ENCODE data around the gene SMAD5. TPM values are rescaled to one million over a fixed set of nuclear protein-coding genes. Genes with fewer than 3 reads are reported as not detected.

The SMAD5 gene
- 93.6 and 179 TPM in 2 replicates for total RNA-seq (2014; rRNA removed; shearing (Covaris generic))

DNA sequence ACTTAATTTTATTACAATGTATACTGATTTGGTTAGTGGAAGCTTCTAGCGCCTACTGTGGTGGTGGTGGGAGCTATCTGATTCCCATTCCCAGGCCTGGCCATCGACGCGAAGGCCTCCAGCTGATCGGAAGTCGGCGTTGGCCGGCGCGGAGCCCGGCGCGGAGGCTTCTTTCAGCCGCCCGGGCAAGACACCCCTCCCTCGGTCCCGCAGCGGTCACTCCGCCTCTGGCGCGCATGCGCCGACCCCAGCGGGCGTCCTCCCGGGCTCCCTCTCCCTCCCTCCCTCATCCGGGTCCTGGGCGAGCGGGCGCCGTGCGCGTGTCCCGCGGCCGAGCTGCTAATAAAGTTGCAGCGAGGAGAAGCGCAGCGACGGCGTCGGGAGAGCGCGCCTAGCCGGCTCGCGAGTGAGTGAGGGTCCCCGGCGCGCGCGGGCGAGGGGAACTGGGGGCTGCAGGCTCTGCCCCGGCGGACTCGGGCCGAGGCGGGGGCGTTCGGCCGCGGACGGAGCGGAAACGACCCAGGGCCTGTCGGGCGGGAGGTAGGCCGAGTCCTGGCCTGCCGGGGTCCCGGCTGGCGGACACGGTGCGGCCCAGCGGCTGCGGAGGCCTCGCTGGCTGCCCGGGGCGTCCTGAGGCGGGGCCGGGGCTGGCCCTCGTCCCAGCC lies at the start of gene SMAD5:
Gene SMAD5 (plus strand): TSS at position 289 of the 665 bp plus-strand sequence. CDS start 20,916 bp downstream, outside the sequence.
- H3K4me1 ChIP-seq (replicated peaks) = peaks cover 18% of the 10 kb centered on the region
- H3K36me3 ChIP-seq = peaks cover 13% of the 10 kb centered on the region
- H3K4me3 ChIP-seq = peak within 1 kb of the TSS; percentile 90
- H3K9me3 ChIP-seq (replicated peaks) = no peaks in the 10 kb centered on the region
- H3K27me3 ChIP-seq (replicated peaks) = 0 out of 2 replicates have a peak, but pooled peaks cover 5% of the 10 kb centered on the region
- DNase-seq (ENCODE audit: low read depth in 1 of 2, low spot score in 2 of 2) = peak; percentile 99
- H3K27ac ChIP-seq = peak within 1 kb of the TSS; percentile 76

DNA sequence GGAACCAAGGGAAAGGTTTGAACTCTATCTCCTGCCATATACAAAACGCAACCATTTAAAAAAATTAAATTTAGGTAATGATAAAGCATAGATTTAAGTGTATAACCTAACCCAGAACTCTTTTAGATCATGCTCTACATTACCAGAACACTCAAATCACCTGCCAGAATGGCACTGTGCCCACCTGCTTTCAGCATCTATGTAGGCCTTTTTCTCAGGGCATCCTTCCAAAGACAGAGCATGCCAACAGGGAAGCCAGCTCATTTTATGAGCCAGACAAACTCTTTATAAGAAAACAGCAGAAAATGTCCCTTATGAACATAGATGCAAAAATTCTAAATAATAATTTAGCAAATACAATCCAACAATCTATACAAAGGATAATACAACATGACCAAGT lies 47.9 kb upstream of the SMAD5 start:
- Histone ChIP-seq H3K4me3 (no peak overlapping the region), H3K4me1 (replicated peaks) (peaks cover 21% of the 10 kb centered on the region), H3K27me3 (replicated peaks) (0 out of 2 replicates have a peak, but pooled peaks cover 7% of the 10 kb centered on the region), H3K9me3 (replicated peaks) (no peaks in the 10 kb centered on the region), H3K27ac (no peak overlapping the region), H3K36me3 (no peaks in the 10 kb centered on the region)
- peak in 1 of 2 experiments; percentile 18 for DNase-seq (ENCODE audit: low read depth in 1 of 2, low spot score in 2 of 2)

DNA sequence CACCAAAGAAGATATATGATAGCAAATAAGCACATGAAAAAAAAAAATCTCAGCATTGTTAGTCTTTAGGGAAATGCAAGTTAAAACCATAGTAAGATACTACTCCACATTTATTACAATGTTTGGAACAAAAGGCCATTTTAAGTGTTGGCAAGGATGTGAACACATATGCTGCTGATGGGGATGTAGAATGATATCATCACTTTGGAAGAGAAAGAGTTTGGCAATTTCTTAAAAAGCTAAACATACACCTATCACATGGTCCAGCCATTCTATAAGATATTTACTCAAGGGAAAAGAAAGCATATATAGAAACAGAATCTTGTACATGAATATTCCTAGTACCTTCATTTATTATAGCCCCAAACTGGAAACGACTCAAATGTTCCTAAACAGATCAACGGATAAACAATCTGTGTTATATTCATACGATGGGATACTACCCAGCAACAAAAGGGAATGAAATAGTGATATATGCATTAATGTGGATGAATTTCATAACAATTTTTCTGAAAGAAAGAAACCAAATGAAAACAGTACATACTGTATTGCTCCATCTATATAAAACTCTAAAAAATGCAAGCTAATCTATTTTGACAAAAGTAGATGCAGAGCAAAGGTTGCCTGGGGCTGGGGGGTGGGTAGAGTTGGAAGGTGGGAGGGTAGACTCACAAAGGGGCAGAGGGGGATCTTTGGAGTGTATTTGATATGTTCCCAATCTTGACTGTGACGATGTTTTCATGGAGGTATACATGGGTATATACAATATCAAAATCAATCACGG lies 45.7 kb upstream of the SMAD5 start:
- H3K4me3 ChIP-seq = no peak overlapping the region
- H3K36me3 ChIP-seq = no peaks in the 10 kb centered on the region
- H3K4me1 ChIP-seq (replicated peaks) = peaks cover 13% of the 10 kb centered on the region
- H3K9me3 ChIP-seq (replicated peaks) = no peaks in the 10 kb centered on the region
- DNase-seq (ENCODE audit: low read depth in 1 of 2, low spot score in 2 of 2) = no peak
- no peak overlapping the region for H3K27ac ChIP-seq
- 0 out of 2 replicates have a peak, but pooled peaks cover 7% of the 10 kb centered on the region for H3K27me3 ChIP-seq (replicated peaks)

DNA sequence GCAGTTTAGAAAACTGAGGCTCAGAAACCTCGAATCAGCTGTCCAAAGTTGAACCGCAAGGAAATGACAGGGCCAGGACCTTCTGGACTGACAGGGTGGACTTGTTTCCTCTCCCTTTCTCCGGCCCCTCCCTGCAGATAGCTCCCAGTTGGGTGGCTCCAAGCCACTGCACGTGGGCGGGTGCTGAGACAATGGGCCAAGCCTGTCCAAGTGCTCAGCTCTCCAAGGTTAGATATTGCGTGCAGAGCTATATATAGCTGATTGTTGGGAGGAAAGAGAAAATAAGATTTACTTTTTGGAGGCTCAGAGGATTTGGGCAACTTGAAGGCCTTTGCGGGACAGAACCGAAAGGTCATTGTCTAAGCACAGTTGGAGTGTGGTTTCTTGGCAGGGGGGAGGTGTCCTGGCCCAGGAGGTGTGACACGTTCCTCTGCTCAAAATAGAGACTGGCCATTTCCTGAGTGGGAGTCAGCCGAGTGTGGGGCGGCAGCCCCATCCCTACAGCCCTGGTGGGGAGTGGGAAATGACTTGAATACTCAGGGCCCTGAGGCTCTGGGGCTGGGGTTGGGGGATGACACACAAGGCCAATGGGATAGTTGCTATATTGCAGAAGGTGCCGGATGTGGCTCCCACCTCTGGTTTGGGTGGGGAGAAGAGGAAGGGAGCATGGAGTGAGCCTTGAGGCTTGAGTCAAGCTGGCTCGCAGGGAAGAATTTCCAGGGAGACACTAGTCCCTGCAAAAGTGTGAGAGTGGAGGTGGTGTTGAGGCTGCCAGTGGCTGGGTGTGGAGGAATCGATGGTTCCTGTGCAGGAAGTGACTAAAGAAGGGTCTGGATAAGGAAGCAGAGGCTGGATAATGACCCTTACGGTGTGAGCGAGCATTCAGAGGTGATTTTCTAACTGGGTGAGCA lies 44.4 kb upstream of the SMAD5 start:
- Histone ChIP-seq H3K27me3 (replicated peaks) (0 out of 2 replicates have a peak, but pooled peaks cover 4% of the 10 kb centered on the region), H3K4me1 (replicated peaks) (peaks cover 8% of the 10 kb centered on the region), H3K36me3 (no peaks in the 10 kb centered on the region), H3K27ac (no peak overlapping the region), H3K4me3 (no peak overlapping the region), H3K9me3 (replicated peaks) (no peaks in the 10 kb centered on the region)
- DNase-seq (ENCODE audit: low read depth in 1 of 2, low spot score in 2 of 2) = peak; percentile 33 to 54

DNA sequence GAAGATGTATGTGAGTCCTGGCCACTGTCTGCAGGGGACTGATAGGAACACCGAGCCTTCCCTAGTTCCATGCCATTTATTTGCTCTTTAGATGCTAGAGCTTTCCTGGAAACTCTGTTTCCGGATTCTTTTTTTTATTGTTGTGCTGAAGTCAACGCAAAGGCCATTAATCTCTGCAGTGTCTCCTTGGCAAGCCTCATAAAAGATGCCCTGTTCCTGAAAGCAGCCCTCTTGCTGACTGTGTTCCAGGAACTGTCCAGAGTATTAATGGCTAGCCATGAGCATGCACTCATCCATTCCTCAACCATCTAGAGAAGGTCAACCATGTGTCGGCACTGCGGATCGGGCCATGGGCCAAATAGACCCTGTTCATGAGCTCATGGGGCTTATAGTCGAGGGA lies 42.9 kb upstream of the SMAD5 start:
- Histone ChIP-seq H3K36me3 (no peaks in the 10 kb centered on the region), H3K4me1 (replicated peaks) (peaks cover 8% of the 10 kb centered on the region), H3K27me3 (replicated peaks) (peaks cover 8% of the 10 kb centered on the region; the same call in 1 of the 2 replicates), H3K4me3 (no peak overlapping the region), H3K27ac (no peak overlapping the region), H3K9me3 (replicated peaks) (no peaks in the 10 kb centered on the region)
- peak in 1 of 2 experiments; percentile 19 for DNase-seq (ENCODE audit: low read depth in 1 of 2, low spot score in 2 of 2)

DNA sequence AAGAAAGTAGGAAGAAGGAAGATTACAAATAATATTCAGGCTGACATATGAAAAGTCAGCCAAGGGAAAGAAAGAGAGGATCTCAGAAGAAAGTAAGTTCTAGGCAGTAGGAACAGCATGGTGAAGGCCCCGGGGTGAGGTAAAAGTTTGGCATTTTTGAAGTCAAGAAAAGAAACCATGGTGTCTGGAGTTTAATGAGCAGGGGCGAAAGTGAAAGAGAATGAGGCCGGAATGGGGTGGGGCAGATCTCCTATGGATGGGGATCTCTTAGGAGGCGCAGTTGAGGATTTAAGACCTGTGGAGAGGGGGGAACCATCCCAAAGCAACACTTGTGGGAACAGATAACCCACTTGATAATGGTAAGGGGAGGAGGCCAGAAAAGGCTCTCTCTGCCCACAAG lies 42.3 kb upstream of the SMAD5 start:
- Histone ChIP-seq H3K36me3 (no peaks in the 10 kb centered on the region), H3K27ac (no peak overlapping the region), H3K4me3 (no peak overlapping the region), H3K9me3 (replicated peaks) (no peaks in the 10 kb centered on the region), H3K4me1 (replicated peaks) (peaks cover 8% of the 10 kb centered on the region), H3K27me3 (replicated peaks) (peaks cover 8% of the 10 kb centered on the region; the same call in 1 of the 2 replicates)
- DNase-seq (ENCODE audit: low read depth in 1 of 2, low spot score in 2 of 2) = peak in 1 of 2 experiments; percentile 37

DNA sequence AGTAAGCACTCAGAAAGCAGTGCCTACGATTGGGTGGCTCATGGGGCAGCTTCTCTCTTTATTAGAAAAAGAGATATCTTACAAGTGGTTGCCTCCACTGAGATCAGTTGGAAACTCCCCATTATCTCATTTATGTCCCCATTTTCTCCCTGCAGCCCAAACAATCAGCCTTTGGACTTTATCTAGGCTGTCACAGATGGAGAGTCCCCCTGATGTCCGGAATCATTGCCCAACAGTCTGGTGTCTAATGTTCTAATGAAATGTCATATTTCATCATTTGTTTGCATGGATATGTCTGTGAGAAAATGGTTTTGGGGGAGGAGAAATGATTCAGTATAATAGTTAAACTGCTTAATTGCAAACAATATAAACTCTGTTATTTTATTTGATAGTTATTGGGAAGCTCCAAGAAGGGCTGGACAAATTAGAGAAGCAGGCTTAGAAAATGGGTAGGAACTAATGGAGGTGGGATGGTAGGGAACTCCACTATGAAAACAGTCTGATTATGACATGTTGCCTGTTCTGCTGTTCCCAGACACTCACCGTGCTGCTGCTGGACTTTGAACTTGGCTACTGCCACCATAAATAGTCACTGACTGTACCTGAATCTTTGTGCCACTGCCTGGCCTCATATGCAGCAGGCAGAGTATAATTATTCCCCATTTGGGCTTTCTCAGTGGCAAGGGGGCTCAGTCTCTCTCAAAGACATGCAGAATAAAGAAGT lies 38.3 kb upstream of the SMAD5 start:
- no peak overlapping the region for H3K27ac ChIP-seq
- no peak for DNase-seq (ENCODE audit: low read depth in 1 of 2, low spot score in 2 of 2)
- no peaks in the 10 kb centered on the region for H3K9me3 ChIP-seq (replicated peaks)
- no peak overlapping the region for H3K4me3 ChIP-seq
- no peaks in the 10 kb centered on the region for H3K36me3 ChIP-seq
- no peaks in the 10 kb centered on the region for H3K4me1 ChIP-seq (replicated peaks)
- peaks cover 8% of the 10 kb centered on the region for H3K27me3 ChIP-seq (replicated peaks)

DNA sequence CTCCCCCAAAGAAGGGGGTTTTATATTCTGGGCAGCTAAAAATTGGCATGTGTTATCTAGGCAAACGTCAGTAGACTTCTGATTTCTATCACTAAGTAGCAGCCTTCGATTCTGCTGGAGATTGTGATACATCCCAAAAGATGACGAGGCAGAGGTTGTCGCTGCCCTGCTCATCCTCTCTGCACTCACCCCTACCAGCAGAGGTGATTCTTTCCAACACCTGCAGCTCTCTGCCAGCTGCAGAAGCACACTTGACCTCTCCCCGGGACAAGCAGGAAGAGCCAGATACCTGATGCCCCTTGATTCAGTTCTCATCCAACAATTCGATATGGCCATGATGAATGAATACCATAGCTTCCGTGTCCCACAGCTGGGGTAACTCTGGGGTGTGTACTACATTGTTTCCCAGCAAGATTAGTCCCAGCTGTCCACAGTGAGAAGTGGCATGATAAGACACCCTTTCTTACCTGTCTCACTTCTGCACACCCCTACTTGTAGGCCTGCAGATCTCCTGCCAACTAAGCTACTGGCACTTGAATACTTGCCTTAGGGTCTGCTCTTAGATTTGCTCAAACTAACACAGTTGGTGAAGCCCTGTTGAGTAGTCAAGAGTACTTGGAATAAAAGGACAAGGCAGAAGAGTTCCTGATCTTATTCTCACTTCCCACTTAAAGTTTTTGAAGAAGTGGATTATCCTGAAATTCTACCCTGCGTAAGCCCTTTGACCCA lies 37.6 kb upstream of the SMAD5 start:
- peaks cover 11% of the 10 kb centered on the region for H3K27me3 ChIP-seq (replicated peaks)
- no peak overlapping the region for H3K27ac ChIP-seq
- H3K4me1 ChIP-seq (replicated peaks) = no peaks in the 10 kb centered on the region
- no peaks in the 10 kb centered on the region for H3K9me3 ChIP-seq (replicated peaks)
- no peak overlapping the region for H3K4me3 ChIP-seq
- DNase-seq (ENCODE audit: low read depth in 1 of 2, low spot score in 2 of 2) = no peak
- H3K36me3 ChIP-seq = no peaks in the 10 kb centered on the region

DNA sequence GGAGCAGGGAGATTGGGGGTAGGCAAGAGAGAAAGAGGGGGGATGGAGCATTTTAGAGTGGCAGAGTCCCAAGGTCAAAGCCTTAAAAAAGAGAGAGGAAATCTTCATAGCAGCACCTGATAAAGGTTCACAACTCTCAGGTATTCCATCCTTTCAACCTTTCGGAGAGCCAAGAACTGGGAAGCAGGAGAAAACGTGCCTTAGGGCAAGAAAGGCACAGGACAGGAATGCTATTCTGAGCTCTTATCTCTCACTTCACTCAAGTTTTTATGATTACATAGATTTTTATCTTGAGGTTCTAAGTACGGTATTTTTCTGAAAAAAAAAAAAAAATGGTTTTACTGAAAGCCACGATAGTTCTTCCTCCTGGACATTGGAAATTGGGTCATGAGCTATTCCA lies 34.5 kb upstream of the SMAD5 start:
- Histone ChIP-seq H3K9me3 (replicated peaks) (no peaks in the 10 kb centered on the region), H3K27me3 (replicated peaks) (peaks cover 11% of the 10 kb centered on the region), H3K27ac (no peak overlapping the region), H3K4me1 (replicated peaks) (no peaks in the 10 kb centered on the region), H3K4me3 (no peak overlapping the region), H3K36me3 (no peaks in the 10 kb centered on the region)
- no peak for DNase-seq (ENCODE audit: low read depth in 1 of 2, low spot score in 2 of 2)

DNA sequence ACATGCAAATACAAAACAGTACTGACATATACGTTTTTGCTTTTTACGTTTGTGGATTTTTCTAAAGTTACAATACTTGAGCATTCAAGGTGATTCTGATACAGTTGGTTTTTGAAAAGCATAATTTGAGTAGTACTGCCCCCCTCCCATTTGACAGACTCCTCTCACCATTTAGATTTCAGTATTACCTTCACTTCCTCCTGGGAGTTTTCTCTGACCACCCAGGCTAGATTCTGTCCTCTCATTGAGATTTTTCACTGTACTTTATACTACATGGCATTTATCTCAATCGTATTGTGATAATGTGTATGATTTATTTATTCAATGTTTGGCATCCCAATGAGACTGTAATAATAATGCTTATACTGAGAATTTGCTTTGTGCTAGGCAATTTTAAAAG lies 32.8 kb upstream of the SMAD5 start:
- Histone ChIP-seq H3K27me3 (replicated peaks) (peaks cover 7% of the 10 kb centered on the region), H3K36me3 (no peaks in the 10 kb centered on the region), H3K4me1 (replicated peaks) (no peaks in the 10 kb centered on the region), H3K4me3 (no peak overlapping the region), H3K27ac (no peak overlapping the region), H3K9me3 (replicated peaks) (no peaks in the 10 kb centered on the region)
- no peak for DNase-seq (ENCODE audit: low read depth in 1 of 2, low spot score in 2 of 2)

DNA sequence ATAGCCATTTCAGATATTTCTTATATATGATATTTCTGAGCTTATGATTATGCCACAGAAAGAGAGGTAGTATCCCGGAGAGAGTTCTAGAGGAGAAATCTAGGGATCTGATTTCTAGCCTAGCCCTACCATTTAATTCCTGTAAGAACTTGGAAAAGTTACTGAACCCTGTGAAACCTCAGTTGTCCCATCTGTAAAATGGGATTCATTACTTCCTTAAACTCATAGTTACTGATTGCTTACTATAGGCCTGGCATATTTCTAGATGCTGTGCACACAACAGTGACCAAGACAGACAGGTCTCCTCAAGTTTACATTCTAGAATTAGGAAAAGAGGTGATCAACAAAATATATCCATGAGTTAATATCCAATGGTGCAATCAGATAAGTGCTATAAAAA lies 30.8 kb upstream of the SMAD5 start:
- no peak overlapping the region for H3K4me3 ChIP-seq
- H3K4me1 ChIP-seq (replicated peaks) = no peaks in the 10 kb centered on the region
- DNase-seq (ENCODE audit: low read depth in 1 of 2, low spot score in 2 of 2) = no peak
- no peaks in the 10 kb centered on the region for H3K9me3 ChIP-seq (replicated peaks)
- peaks cover 7% of the 10 kb centered on the region; the same call in 1 of the 2 replicates for H3K27me3 ChIP-seq (replicated peaks)
- H3K36me3 ChIP-seq = no peaks in the 10 kb centered on the region
- H3K27ac ChIP-seq = no peak overlapping the region

DNA sequence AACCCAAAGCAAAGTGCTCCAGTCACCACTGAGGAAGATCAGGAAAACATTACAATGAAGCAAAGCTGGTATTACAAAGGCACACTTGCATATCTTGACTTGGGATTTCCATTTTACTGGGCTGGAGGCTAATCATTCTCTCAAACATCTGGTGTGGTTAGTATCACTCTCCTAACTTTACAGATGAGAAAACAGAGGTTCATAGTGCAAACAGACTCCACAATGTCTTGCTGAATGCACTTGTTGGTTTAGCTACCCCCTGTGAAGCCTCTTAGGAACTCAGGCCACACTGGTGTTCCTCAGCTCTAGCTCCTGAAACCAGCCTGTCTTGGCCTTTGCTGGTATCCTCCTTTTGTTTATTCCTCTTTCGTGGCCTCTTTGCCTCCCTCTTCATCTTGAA lies 29.5 kb upstream of the SMAD5 start:
- no peak overlapping the region for H3K4me3 ChIP-seq
- H3K27ac ChIP-seq = no peak overlapping the region
- no peaks in the 10 kb centered on the region for H3K36me3 ChIP-seq
- H3K9me3 ChIP-seq (replicated peaks) = no peaks in the 10 kb centered on the region
- peaks cover 7% of the 10 kb centered on the region; the same call in 1 of the 2 replicates for H3K27me3 ChIP-seq (replicated peaks)
- H3K4me1 ChIP-seq (replicated peaks) = no peaks in the 10 kb centered on the region
- no peak for DNase-seq (ENCODE audit: low read depth in 1 of 2, low spot score in 2 of 2)

Measured in SJSA1 (cell line).